ENCODE data around the gene HSPA1L.

GRCh38 chr6:31785475-31785874 is 29.6 kb downstream of the HSPA1L start:
- TF ChIP-seq EZH2 (IDR thresholded peaks at IDR 0.05; ENCODE audit: borderline replicate concordance, low read length) (no peak), CTCF (IDR thresholded peaks at IDR 0.05; ENCODE audit: low read length) (no peak)
